Lower leg skin (tissue), 3 donors: Measurements from ENCODE around the gene CCR5AS.

ENCODE experiments used
- CTCF ChIP-seq, 3 donors: fragments of 450-650 bp; IDR thresholded peaks; one replicate each; pipeline ENCODE4 v1.5.1; 2016; ENCODE audit warnings: antibody characterized with exemption in 3 of 3, mild to moderate bottlenecking in 3 of 3, moderate library complexity in 2 of 3
- POLR2A ChIP-seq, 2 donors: fragments of 450-650 bp; IDR thresholded peaks; one replicate each; pipeline ENCODE4 v1.6.1; 2016 to 2017; ENCODE audit warnings: antibody characterized with exemption in 2 of 2, mild to moderate bottlenecking in 1 of 2, moderate library complexity in 1 of 2

- no peak for TF ChIP-seq POLR2A (IDR thresholded peaks at IDR 0.05)
- TF ChIP-seq CTCF (IDR thresholded peaks at IDR 0.05): no peak
Observed at GRCh38 chr3:46358466-46358865, 48.4 kb downstream of the CCR5AS start.
